Subcutaneous adipose tissue (tissue), 4 donors: ENCODE measurements around the gene RER1. TPM values are rescaled to one million over a fixed set of nuclear protein-coding genes. Genes with fewer than 3 reads are reported as not detected.

ENCODE experiments used
- CTCF ChIP-seq: fragments of 450-650 bp; IDR thresholded peaks from one replicate; pipeline ENCODE4 v1.5.1; 2016; ENCODE audit warnings: low read depth, mild to moderate bottlenecking, control low read depth, antibody characterized with exemption, moderate library complexity
- total RNA-seq, 4 donors: library from RNA; depleted of rRNA; stranded (reverse); fragments of >200 nt; gene quantifications; one replicate each; pipeline ENCODE4 v1.1.0, GENCODE V29; 2016

The RER1 gene
- total RNA-seq, 4 donors from 2014 or later, result 60.5 to 92.3 (median 76.4) TPM

DNA sequence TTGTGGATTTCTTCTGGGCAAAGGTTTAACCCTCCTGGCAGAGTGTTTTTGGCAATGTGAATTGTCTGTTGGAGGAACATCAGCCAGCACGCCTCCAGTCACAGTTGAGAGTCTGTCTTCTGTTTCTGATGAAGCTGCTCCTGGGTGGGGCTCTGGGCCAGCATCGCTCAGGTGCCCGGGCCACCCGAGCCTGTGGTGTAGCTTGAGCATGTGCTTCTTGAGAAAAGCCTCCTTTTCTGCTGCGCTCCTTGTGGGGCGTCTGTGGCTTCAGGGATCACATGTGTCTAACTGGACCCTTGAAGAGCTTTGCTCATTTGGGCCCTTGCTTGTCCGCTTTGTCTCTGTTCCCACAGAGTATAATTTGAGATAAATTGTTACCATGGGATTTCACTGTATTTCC, 7.2 kb downstream of the RER1 start:
- no peak for TF ChIP-seq CTCF

- TF ChIP-seq CTCF, result no peak
Measured at GRCh38 chr1:2399890-2400575, 8.4 kb downstream of the RER1 start.

GRCh38 chr1:2400576-2400909, 8.9 kb downstream of the RER1 start:
- TF ChIP-seq CTCF, result no peak

DNA sequence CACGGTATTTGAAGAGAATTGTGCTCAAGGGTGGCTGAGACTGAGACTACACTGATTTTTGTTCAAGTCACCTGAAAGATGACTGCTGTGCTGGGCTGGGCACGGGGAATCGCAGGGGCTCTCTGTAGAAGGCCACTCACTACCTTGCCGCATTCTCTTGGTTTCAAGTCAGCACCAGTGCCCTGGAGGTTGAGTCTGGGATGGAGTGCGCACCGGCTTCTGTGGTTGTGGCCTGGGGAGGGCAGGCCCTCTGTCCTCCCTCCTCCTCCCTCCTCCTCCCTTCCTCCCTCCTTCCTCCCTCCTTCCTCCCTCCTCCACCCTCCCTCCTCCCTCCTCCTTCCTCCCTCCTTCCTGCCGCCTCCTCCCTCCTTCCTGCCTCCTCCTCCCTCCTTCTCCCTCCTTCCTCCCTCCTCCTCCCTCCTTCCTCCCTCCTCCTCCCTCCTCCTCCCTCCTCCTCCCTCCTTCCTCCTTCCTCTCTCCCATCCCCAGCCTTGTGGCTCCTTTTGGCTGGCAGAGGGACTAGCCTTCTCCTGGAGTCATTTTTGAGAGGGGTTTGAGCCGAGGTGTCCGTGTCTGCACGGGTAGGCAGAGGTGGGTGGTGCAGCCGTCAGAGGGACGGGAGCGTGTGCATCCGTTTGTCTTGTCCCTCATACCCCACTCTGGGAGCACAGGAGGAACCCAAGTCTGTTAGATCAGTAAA, 9.5 kb downstream of the RER1 start:
- TF ChIP-seq CTCF, result no peak

DNA sequence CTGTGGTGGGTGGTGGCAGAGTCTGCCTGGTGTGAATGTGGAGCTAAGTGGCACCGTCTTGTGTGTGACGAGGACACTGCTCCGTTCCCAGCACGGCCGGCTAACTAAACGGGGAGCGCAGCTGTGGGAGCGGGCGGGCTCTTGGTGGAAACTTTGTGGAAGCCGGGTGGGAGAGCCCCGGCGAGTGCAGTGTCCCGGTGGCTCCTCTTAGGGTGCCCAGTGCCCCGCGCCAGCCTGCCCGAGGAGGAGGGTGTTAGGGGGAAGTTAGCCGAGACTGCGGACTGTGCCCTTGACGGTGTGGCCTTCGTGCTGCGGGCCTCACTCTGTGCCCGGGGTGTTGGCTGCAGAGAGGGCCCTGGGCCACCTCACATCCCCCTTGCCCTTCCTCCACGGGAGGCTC, 10.8 kb downstream of the RER1 start:
- TF ChIP-seq CTCF, result no peak

DNA sequence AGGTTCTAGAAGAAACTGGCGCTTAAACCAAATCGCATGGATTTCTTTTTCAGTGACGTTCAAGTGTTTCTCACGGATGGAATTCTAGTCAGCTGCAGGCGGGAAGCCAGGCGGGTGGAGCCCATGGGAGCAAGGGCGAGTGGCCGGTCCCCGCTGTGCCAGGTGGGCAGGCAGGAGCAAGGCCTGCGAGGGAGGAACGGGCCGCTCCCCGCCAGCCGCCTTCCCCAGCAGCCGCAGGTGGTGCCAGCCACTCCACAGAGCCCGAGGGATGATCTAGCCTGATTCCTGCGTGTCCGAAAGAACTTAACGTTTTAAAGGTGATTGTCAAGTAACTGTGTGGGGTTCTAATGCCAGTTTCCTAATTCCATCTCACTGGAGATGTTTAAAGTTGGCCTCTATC, 11.6 kb downstream of the RER1 start:
- TF ChIP-seq CTCF, result no peak

DNA sequence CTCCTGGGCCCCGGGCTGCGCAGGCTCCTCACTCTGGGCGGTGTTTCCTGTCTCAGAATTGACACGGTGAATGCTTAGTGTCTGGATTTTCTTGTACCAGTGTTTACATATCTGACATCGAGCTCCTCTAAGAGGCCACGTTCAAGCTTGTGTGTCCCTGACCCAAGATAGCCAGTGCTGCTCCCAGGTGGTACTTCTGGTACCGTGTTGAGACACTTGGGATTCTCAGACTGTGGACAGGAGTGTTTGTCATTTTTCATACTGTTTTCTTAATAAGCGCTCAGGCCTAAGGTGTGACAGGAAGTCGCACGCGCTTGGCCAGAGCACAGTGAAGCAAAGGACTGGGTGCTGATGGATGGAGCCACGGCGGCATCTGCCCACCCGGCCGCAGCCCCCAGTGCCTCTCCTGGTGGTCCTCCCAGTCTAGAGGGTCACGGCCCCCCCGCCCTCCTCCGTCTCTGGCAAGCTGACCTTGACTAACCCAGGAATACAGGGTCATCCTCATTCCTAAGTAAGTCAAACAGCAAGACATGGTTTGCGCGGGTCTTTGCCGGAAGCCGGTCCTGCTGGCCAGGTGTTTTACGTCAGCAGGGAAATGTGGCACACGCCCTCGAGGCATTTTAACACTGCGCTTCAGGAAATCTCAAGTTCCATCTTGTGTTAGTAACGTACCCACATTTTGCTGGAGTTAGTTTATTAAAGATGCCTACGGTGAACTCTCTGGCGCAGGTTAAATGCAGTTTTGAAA, 12.7 kb downstream of the RER1 start:
- TF ChIP-seq CTCF, result no peak
